ENCODE measurements around the gene CNTNAP4.

CNTNAP4 gene

DNA sequence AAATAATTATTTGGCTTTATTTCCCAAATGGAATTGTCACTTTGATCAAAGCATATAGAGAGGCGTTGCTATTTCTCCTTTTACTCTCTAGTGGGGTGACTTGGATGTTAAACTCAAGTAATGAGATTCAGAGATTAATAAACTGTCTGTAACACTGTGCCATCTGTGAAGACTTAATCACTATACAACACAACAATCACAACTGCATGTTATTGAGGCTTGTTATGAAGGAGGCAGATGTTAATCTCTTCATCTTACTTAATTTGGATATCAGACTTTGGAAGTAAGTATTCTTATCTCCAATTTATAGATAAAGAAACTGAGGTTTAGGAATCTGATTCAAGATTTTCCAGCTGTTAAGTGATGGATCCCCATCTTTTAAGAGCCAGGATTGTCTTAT is 132.5 kb downstream of the CNTNAP4 start:
- DNase-seq: no peak

DNA sequence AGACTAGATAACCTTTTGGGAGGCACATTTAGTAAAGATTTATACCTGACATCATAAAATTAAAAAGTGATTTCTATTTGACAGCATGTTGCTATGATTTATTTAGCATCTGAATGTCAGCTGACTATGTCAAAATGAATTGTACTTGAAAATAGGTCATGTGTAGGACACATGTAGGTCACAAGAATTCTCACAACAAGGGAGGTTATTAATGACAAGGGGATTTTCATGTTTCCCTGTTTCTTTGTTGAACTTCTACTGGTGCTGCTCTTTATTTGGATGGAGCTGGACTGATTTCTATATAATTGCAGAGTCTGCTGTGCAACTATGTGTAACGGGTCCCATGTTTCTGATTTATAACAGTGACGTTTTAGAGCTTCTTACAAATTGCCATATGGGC is 144.4 kb downstream of the CNTNAP4 start:
- DNase-seq: no peak

DNA sequence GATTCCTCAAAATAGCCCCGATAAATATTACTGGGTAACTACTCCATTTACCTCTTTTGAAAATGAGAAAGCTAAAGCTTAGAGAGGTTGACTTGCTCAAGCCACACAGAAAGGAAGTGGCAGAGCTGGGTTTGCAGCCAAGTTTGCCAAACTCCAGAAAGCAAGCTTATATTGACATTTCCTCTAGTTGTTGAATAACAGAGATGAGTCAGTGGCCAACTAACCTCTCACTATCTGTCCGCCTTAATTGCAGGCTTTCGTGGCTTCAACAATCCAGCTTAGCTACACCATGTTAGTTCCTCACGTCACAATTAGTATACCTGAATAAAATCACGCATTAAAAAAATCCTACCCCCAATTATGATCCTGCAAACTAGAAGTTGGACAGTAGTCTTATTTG is 151.7 kb downstream of the CNTNAP4 start:
- no peak for DNase-seq

DNA sequence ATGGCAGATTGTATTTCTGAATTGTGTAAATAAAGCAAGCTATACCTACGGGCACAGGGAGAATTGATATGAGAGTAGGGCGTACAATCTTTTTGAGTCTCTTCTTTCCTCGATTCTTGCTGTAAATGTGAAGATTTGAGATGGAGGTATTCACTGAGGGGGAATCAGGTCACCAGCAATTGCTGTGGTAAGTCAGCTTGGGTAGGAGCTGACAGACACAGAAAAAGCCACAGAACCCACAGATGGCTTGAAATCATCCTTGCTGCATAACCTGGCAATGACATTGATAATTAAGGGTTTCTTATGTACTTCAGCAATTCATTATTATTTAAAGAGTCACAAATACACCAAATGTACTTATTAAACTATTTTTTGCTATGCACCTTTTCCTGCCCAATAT is 164.2 kb downstream of the CNTNAP4 start:
- no peak for DNase-seq

DNA sequence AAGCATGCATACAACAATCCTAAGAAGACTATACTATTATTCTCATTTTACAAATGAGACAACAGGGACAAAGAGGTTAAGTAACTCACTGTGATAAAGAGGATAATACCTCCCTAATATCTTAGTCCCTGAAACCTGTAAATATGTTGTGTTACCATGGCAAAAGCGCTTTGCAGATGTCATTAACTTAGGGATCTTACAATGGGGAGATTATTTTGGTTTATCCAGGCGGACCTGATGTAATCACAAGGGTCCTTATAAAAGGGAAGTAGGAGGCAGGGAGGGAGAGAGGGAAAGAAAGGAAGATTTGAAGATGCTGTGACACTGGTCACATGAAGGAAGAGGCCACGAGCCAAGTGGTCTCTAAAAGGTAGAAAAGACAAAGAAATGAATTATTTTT is 164.7 kb downstream of the CNTNAP4 start:
- no peak for DNase-seq

DNA sequence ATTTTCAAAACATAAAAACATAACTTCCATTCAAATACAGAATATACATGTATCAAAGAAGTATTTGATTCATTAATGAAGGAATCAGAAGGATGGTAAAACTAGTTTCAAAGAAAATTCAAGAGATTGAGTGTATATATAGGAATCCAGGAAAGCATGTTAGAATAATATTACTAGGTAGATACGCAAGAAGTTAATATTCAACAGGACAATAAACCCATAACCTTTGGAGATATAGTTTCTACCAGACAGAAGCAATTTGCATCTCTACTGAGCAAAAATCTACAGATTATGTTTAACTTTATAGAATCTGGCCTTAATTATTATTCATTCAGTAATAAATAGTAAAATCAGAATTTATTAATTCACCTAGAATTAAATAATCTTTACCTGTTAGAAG is 166.8 kb downstream of the CNTNAP4 start:
- no peak for DNase-seq

DNA sequence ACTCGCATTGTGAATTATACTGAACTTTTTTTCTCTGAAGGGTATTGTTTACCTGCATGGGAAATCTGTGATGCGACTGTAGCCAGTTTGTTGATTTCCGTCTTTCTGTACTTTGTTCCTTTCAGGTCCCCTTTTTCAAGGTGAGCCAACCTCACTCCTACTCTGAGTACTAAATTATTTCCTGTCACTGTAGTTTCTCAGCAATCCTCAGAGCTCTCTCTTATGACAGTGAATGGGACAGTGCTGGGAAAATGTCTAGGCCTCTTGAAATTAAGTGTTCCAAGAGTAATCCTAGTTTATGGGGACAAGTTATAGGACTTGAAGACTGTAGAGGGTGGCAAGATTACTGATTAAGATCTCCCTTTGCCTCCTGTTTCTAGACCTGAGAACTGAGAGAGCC is 167.6 kb downstream of the CNTNAP4 start:
- no peak for DNase-seq

DNA sequence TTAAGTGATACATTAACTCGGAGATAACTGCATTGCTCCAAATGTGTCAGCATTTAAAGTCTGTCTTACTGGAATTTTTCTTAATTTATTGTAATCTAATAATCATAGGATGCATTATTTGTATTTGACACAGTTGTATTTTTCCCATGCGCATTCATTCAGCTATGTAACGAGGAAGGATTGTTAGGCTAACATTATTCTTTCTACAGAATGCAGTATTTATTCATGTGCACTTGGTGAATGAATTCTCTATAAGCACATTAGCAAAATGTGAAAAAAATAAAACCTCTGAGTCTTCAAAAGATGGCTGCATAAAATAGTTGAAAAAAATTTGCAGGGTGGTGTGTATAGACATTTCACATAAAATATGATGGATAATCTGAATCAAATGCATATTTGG is 168.6 kb downstream of the CNTNAP4 start:
- no peak for DNase-seq

DNA sequence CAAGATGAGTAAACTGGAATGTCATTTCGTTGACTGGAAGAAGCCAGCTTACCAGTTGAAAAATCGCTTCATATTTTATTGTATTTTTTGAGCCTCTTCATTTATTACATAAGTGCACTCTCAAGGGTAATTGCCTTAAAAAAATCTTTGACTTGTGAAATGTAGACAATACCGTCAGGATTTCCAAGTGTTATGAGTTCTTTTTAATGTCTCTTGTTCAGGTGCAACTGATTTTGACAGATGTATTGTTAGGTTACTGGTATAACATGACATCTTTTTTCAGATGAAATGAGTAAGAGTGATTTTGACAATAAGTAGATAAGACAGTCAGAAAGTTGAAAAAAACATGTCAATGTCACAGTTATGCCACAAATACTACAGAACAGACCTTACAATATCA is 169.1 kb downstream of the CNTNAP4 start:
- no peak for DNase-seq

DNA sequence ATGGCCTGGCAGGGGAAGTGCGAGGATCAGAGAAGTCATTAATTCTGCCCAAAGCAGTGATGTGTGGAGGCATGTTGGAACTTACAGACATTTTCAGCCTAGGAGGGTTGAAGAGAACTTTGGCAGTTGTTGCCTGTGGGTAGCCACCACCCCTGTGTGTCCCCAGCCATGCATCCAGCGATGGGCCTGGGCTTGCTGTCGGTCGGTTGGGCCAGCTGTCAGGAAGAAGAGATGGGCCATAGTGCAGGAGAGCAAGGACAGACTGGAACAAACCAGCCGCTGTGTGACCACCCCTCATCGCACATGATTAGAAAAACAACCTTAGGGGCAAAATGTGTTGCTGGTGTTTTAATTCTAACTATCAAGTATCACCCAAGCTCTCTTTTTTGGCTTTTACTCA is 173.7 kb downstream of the CNTNAP4 start:
- no peak for DNase-seq

DNA sequence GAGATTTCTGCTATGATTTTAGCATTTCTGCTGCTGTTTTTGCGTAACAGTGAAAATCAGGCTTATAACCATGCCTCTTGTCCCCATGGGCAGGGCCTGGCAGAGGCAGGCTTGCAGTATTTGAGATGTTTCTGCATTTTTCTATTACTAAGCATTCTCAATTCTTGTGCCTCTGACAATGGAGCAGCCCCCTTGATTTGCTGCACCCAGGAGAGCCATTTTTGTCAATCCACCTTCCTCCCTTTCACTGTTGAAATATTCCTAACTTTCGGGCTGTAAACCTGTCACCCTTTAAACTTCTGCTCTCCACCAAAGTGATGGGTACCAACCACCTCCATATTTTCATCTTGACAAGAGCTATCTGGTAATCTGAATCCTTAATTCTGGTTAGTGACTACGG is 178.1 kb downstream of the CNTNAP4 start:
- DNase-seq: no peak

DNA sequence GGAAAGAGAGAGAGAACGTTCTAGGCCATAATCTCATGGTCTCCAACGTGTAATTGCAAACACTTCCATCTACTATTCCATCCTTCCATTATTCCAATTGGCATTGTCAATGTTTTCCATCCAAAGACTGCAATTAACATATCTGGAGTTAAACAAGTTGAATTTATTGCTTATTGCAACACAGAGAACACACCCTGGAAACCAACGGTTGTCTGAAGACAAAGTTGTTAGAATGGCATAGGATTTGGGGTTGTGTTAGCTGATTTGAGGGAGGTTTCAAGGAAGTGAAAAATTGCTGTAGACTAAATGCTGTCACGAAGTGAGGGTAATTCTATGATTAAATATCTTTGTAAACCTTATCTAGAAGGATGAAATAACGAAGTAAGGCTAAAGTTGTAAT is 178.8 kb downstream of the CNTNAP4 start:
- DNase-seq: no peak

DNA sequence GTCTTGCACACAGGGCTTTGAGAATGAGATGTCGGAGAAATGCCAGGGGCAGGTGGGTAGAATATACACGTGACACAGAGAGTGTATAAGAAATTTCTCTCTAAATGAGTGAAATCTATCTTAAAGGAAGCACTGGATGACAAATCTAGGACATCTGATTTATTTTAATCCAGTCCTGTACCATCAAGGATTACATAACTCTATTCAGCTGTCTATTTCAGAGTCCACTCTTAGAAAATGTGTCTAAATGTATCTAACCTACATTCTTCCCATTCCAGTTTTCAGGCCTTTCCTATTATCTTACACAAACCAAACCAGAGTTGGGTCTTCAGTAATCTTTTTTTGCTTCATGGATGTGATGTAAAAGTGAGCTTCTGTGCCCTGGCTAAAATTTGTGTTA is 181.9 kb downstream of the CNTNAP4 start:
- no peak for DNase-seq

DNA sequence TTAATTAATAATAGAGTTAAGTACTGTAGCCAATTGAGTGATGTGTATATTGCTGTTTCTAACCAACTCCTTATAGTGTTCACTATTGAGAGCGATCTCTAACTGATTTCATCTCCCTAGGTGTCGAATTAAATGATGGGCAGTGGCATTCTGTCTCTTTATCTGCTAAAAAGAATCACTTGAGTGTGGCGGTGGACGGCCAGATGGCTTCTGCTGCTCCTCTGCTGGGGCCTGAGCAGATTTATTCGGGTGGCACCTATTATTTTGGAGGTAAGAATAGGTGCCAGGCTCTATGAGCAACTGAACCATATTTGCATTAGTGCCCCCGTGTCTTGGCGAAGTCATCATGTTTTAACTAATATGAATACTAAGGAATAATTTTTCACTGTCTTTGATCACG is 184.6 kb downstream of the CNTNAP4 start:
- no peak for DNase-seq

DNA sequence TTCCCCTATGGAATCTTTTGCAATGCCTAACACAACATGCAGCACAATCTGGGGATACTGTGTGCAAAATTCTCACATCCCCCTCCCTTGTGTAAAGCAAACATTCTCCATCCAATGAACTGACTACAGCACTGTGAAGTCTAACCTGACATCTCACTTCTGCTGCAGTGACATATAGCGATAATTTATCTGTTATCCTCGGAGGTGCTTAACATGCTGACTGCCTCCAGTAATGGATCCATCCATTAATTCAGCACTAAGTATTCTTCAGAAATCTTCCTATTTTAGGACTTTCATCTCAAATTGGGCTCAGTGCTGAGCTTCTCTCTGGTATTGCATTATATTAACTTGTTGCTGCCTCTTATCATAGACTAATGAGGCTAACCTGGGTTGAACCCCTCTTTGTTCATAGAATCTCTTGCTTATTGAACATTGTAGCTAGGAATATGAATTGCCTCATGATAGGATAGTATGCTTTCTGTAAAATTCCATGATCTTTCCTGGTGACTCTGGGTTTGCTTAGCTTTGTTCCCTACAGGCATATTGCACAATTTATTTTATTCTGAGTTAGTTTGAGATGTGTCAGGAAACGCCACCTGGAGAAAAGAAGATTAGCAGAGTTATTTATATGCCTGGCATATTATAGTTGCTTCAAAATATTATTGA is 187.9 kb downstream of the CNTNAP4 start:
- DNase-seq: no peak

DNA sequence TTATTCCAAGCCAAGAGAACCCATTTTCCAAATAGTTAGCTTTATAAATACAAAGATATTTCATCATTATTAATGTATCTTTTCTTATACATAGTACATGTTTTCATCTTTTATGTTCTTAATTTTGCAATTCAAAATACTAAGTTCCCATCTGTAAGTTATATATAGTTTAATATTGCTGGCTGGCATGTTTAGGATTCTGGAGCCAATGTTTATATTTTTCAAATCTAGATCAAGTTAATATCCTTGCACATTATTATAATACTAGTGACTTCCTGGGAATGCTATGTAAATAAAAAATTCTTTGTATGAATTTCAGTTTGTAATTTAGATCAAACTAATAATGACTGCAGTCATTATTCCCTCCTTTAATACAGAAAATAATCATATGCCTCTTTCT is 189.7 kb downstream of the CNTNAP4 start:
- no peak for DNase-seq

DNA sequence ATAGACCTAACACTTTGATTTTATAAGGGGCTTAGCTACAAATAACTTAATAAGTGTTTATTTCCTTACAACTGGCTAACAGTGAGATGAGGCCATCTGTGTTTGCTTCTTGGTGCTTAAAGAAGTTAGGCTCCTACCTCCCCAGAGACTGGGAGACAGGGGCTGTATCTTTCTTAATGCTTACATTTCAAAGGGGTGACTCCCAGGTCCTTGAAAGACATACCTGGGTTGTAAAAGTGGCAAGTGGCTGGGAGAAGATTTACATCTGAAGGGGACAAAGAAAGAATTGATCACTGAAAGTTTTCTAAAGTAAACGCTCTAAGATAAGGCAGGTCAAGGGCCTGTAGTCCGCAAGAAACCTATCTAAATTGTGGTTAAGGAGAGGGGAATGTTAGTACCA is 196.8 kb downstream of the CNTNAP4 start:
- DNase-seq: no peak

DNA sequence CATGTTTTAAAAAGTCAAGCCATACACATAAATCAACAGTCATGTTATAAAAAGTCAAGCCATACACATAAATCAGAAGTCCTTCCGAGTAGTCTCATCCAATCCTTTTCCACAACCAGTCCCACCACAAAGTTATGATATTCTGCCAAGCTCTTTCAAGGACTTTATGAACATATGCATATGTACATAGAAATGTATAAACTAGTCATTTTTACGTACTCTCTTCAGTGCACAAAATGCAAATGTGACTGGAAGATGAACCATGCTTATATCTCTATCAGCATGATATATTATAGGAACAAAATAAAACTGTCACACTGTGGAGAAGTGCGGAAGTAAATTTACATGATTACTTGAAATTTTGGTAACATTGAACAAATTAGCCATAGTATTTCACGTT is 200.9 kb downstream of the CNTNAP4 start:
- DNase-seq: no peak

DNA sequence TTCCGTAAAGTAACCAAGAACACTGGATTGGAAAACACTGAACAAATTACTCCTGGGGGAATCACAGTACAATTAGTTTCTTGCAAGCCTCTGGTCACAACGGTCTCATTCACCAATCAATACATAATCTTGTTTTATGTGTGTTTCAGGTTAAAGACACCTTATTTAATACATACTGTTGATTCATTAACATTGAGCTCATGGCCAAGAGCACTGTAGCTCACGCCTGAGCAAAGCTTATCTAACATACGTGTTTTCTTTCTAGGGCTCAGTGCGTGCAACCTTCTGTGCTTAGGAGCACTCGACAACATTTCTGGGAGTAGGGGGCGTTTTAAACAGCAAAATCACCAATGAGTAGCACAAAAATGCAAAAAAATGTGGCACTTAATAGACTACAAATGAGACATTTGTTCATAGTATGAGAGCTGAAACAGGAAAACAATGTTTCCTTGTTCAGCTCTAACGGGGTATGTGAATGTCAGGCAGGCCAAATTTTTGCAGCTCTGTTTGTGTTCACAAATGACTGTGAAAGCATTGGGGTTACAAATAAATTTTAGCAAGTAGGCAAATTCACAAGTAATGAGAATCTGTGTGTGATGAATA is 206.2 kb downstream of the CNTNAP4 start:
- DNase-seq: no peak

DNA sequence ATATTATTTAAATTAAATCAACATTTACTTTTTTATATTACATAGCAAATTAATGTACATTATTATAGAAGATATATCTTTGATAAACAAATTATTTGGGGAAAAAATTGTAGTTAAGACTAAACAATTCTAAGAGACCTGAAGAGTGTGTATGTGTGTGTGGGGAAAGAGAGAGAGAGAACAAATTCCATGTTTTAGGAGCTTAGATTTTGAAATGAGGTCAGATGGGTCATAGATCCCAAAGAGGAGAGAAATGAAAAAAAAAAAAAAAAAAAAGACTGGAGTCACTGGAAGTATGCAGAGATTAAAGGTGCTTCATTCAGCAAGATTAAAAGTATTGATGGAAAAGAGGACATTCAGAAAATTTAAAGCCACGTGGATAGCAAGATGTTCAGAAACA is 206.8 kb downstream of the CNTNAP4 start:
- no peak for DNase-seq

DNA sequence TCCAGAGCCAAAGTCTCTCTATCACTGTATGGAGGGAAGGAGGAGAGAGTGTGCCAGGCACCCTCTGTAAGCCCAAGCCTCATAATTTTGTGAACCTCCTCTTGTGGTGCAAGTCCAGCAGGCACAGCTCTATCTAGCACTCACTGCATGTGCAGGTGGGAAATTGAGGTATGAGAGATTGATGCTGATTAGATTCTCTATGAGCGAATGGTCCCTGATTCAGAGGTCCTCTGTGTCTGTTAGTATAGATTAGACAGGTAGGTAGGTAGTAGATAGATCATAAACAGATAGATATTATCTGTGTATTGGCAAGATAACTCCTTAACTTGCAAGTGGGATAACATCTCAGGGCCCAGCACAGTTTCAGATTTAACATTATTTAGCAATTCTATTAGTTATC is 209.5 kb downstream of the CNTNAP4 start:
- no peak for DNase-seq

DNA sequence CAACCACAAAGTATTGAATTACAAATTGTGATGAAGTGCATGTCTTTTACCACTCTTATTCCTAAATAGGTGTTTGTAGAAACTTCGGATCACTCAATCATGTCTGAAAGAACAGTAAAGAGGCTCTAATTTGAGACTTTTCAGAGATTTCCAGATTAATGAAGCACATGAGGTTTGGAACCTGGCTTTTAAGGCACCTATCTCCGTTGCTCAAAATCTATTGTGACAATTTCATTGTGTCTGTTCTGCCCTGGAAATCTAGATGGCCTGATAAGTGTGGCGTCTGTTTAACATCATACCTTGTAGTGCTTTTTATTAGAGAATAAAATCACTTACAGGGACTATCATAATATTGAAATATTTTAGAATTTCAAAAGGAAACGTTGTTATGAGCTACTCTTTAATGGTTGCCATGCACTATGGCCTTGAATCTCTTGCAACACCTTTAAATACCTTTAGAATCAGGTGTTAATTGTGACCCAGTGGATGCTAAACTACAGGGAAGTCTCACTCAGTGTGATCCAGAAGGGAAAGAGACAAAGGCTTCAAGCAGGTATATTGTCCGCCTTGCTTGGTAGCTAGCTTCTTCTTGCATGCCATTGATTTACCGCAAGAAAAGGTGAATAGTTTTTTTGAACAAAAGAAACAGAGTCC is 210.3 kb downstream of the CNTNAP4 start:
- DNase-seq: no peak

DNA sequence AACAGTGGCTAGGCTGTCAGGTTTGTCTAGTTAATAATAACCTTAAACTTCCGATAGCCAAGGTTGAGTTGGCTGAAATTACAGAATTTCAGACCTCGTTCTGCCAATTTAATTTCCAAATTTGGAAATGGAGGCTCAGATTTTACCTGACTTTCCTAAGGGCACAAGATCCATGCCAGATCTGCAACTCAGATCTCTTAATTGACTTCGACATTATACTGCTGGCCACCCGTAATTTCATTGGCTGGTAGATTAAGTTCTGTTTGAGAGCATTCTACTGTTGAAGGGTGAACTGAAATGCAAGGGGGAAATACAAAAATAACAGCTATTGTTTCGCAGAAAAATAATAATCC is 210.8 kb downstream of the CNTNAP4 start:
- DNase-seq: no peak

DNA sequence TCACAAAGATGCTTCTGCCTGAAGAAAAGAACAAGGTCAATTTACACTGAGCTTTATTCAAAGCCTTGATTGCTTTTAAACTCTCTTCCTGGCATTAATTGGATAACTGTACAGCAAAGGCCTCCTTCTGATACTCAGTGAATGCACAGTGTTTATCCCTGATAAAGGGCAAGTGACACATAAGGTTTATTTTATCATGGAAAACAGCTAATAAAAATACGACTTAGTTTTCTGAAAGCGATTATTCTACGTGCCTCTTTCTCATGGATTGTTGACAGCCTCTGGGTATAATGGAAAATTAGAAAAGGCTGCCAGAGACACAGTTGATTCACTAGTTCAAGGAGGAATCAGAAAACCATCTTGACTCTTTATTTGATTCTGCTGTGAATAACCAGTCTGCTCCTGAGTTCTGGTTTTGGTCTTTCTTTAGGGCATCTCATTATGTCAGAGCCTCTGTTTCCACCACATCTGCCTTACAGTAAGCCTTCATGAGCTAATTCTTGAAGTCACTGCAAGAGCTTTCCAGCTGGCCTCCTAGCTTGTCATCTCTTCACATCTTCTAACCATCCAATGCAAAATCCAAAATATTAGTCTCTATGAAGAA is 212.9 kb downstream of the CNTNAP4 start:
- no peak for DNase-seq

DNA sequence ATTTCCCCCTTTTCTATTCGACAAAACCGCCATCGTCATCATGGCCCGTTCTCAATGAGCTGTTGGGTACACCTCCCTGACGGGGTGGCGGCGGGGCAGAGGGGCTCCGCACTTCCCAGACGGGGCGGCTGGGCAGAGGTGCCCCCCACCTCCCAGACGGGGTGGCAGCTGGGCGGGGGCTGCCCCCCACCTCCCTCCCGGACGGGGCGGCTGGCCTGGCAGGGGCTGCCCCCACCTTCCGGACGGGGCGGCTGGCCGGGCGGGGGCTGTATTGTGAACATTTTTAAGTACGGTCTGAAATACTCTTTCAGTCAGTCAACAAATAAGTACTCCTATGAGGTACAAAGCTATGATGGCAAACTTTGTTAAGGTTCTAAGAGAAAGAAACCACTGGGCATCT is 222.8 kb downstream of the CNTNAP4 start:
- no peak for DNase-seq
